Gastrocnemius medialis (tissue), 4 donors: ENCODE results near the gene ADGRE3. TPM values are rescaled to one million over a fixed set of nuclear protein-coding genes. Genes with fewer than 3 reads are reported as not detected.

Experiments
- ATAC-seq, 2 donors: fragments of 150-250 bp; one replicate each; pipeline ENCODE4 v1.9.1; 2016
- DNase-seq, 2 donors: peaks; one replicate each; pipeline ENCODE4 v3.0.0-alpha.2; 2019
- H3K27ac ChIP-seq, 4 donors: fragments of 200-600 bp; sonication (generic); 1 replicate in 1 of 4; 2 replicates in 3 of 4; pipeline ENCODE4 v1.5.1; 2016 to 2018; ENCODE audit warnings: mild to moderate bottlenecking in 2 of 4, moderate library complexity in 1 of 4
- H3K27me3 ChIP-seq, 3 donors: fragments of 200-600 bp; sonication (generic) in 2 of 3; 1 replicate in 1 of 3; 2 replicates in 2 of 3; pipeline versions ENCODE4 v1.5.1 to v1.6.0; 2016 to 2019; ENCODE audit warnings: mild to moderate bottlenecking in 1 of 3, moderate library complexity in 1 of 3
- H3K36me3 ChIP-seq, 2 donors: fragments of 200-600 bp; sonication (generic) in 1 of 2; one replicate each; pipeline ENCODE4 v1.5.1; 2017 to 2018
- H3K4me1 ChIP-seq, 2 donors: fragments of 200-600 bp; sonication (generic) in 1 of 2; one replicate each; pipeline ENCODE4 v1.5.1; 2016 to 2017; ENCODE audit warnings: mild to moderate bottlenecking in 2 of 2
- H3K4me3 ChIP-seq, 4 donors: fragments of 200-600 bp; sonication (generic) in 3 of 4; 1 replicate in 1 of 4; 2 replicates in 3 of 4; pipeline ENCODE4 v1.5.1; 2016 to 2019; ENCODE audit warnings: mild to moderate bottlenecking in 2 of 4
- H3K9me3 ChIP-seq, 3 donors: fragments of 200-600 bp; sonication (generic) in 2 of 3; 1 replicate in 1 of 3; 2 replicates in 2 of 3; pipeline ENCODE4 v1.5.1; 2016 to 2019
- CTCF ChIP-seq, 5 experiments: fragments of 450-650 bp in 3 of 5; fragments of 200-600 bp in 2 of 5; sonication (generic) in 2 of 5; IDR thresholded peaks in 4 of 5; conservative IDR thresholded peaks in 1 of 5; 1 replicate in 4 of 5; 2 replicates in 1 of 5; pipeline ENCODE4 v1.5.1; 2016 to 2019; ENCODE audit warnings: antibody characterized with exemption in 5 of 5, mild to moderate bottlenecking in 3 of 5, moderate library complexity in 3 of 5
- POLR2A ChIP-seq, 2 donors: fragments of 450-650 bp; IDR thresholded peaks; one replicate each; pipeline ENCODE4 v1.6.1; 2017; ENCODE audit warnings: antibody characterized with exemption in 2 of 2, mild to moderate bottlenecking in 2 of 2, moderate library complexity in 2 of 2
- in situ Hi-C, 4 donors: fragments of 200-750 bp; cut with MboI; loops; one replicate each; pipeline versions ENCODE4 v1.15.0 to v1.8.0; 2017; ENCODE audit warnings: low sequenced_read_pairs in 4 of 4
- intact Hi-C: fragments of 100-400 bp; cut with DNase I; formaldehyde crosslinking; loops from one replicate; pipeline ENCODE4 v1.15.1; 2023; ENCODE audit warnings: low total_unique reads
- total RNA-seq, 4 donors: library from RNA; depleted of rRNA; stranded (reverse); fragments of >200 nt; gene quantifications; one replicate each; pipeline versions ENCODE4 v1.1.0 to v1.2.3, GENCODE V29; 2016

Gene ADGRE3
- total RNA-seq, 4 donors from 2014 or later: not detected

- Histone ChIP-seq H3K9me3 (no peaks in the 10 kb centered on the region), H3K4me3 (no peak overlapping the region), H3K4me1 (no peaks in the 10 kb centered on the region), H3K27me3 (no peaks in the 10 kb centered on the region), H3K36me3 (no peaks in the 10 kb centered on the region), H3K27ac (no peak overlapping the region)
- in situ Hi-C loops (no loop called here), intact Hi-C loops (no loop called here)
- DNase-seq: no peak
- no peak for ATAC-seq
- TF ChIP-seq CTCF (IDR thresholded peaks at IDR 0.05 in 4 of 5, conservative IDR thresholded peaks at IDR 0.05 in 1 of 5) (no peak), POLR2A (IDR thresholded peaks at IDR 0.05) (no peak)
Observed at GRCh38 chr19:14650161-14650560, 24.5 kb downstream of the ADGRE3 start.

- TF ChIP-seq POLR2A (IDR thresholded peaks at IDR 0.05) (no peak), CTCF (IDR thresholded peaks at IDR 0.05 in 4 of 5, conservative IDR thresholded peaks at IDR 0.05 in 1 of 5) (no peak)
- Histone ChIP-seq H3K4me3 (no peak overlapping the region), H3K27ac (no peak overlapping the region), H3K4me1 (no peaks in the 10 kb centered on the region), H3K9me3 (no peaks in the 10 kb centered on the region), H3K27me3 (no peaks in the 10 kb centered on the region), H3K36me3 (no peaks in the 10 kb centered on the region)
- intact Hi-C loops (no loop called here), in situ Hi-C loops (no loop called here)
- no peak for ATAC-seq
- no peak for DNase-seq
Observed at GRCh38 chr19:14649020-14649419, 25.6 kb downstream of the ADGRE3 start.

- Histone ChIP-seq H3K9me3 (no peaks in the 10 kb centered on the region), H3K4me3 (no peak overlapping the region), H3K27me3 (no peaks in the 10 kb centered on the region), H3K36me3 (no peaks in the 10 kb centered on the region), H3K4me1 (no peaks in the 10 kb centered on the region), H3K27ac (no peak overlapping the region)
- in situ Hi-C loops: no loop called here
- no peak for DNase-seq
- intact Hi-C loops: no loop called here
- TF ChIP-seq POLR2A (IDR thresholded peaks at IDR 0.05): no peak
- no peak for TF ChIP-seq CTCF (IDR thresholded peaks at IDR 0.05 in 4 of 5, conservative IDR thresholded peaks at IDR 0.05 in 1 of 5)
- no peak for ATAC-seq
Observed at GRCh38 chr19:14648506-14648905, 26.1 kb downstream of the ADGRE3 start.

- ATAC-seq (no peak), DNase-seq (no peak)
- Histone ChIP-seq H3K9me3 (no peaks in the 10 kb centered on the region), H3K27ac (no peak overlapping the region), H3K36me3 (no peaks in the 10 kb centered on the region), H3K27me3 (no peaks in the 10 kb centered on the region), H3K4me1 (no peaks in the 10 kb centered on the region), H3K4me3 (no peak overlapping the region)
- TF ChIP-seq POLR2A (IDR thresholded peaks at IDR 0.05): no peak
- TF ChIP-seq CTCF (IDR thresholded peaks at IDR 0.05 in 4 of 5, conservative IDR thresholded peaks at IDR 0.05 in 1 of 5): no peak
- in situ Hi-C loops (no loop called here), intact Hi-C loops (no loop called here)
Observed at GRCh38 chr19:14639536-14640277, 34.9 kb downstream of the ADGRE3 start.

- in situ Hi-C loops: no loop called here
- no peaks in the 10 kb centered on the region for H3K4me1 ChIP-seq
- H3K27ac ChIP-seq: no peak overlapping the region
- H3K27me3 ChIP-seq: no peaks in the 10 kb centered on the region
- H3K4me3 ChIP-seq: no peak overlapping the region
- TF ChIP-seq CTCF (IDR thresholded peaks at IDR 0.05 in 4 of 5, conservative IDR thresholded peaks at IDR 0.05 in 1 of 5): no peak
- TF ChIP-seq POLR2A (IDR thresholded peaks at IDR 0.05): no peak
- no peaks in the 10 kb centered on the region for H3K36me3 ChIP-seq
- no peak for DNase-seq
- intact Hi-C loops: no loop called here
- no peaks in the 10 kb centered on the region for H3K9me3 ChIP-seq
- ATAC-seq: no peak
Observed at GRCh38 chr19:14632286-14632685, 42.4 kb downstream of the ADGRE3 start.
